GM19099 (cell line): ENCODE results near the gene RRP36.

Experiments used
- POLR2A ChIP-seq: IDR thresholded peaks from 3 replicates; pipeline ENCODE4 v1.6.1; 2011; ENCODE audit warnings: low read depth; ENCODE audit not compliant: insufficient read length; ENCODE audit errors: extremely low read depth

RRP36 gene

DNA sequence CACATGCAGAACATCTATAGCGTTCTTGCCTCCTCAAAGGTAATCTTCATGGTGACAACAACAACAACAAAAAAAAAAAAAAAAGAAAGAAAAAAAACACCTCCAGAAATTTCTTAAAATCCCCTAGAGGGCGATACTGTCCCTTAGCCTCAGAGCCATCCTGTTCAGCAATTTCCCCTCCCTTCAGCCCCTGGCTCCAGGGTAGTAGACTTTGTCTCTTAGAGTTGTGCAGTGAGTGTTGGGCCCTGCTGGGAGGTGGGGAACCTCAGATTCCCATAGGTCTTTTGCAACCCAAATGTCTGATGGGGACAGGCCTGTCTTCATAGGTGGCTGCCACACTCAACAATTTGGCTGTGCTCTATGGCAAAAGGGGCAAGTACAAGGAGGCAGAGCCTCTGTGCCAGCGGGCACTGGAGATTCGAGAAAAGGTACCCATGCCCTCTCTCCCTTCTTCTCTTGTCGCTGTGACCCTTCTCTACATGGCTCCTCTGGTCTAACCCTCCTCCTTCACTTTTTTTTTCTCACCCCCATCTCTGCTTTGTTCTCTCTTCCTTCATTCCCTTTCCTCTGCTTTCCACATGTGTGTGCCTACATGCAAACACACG is 48.7 kb downstream of the RRP36 start:
- TF ChIP-seq POLR2A, result no peak

DNA sequence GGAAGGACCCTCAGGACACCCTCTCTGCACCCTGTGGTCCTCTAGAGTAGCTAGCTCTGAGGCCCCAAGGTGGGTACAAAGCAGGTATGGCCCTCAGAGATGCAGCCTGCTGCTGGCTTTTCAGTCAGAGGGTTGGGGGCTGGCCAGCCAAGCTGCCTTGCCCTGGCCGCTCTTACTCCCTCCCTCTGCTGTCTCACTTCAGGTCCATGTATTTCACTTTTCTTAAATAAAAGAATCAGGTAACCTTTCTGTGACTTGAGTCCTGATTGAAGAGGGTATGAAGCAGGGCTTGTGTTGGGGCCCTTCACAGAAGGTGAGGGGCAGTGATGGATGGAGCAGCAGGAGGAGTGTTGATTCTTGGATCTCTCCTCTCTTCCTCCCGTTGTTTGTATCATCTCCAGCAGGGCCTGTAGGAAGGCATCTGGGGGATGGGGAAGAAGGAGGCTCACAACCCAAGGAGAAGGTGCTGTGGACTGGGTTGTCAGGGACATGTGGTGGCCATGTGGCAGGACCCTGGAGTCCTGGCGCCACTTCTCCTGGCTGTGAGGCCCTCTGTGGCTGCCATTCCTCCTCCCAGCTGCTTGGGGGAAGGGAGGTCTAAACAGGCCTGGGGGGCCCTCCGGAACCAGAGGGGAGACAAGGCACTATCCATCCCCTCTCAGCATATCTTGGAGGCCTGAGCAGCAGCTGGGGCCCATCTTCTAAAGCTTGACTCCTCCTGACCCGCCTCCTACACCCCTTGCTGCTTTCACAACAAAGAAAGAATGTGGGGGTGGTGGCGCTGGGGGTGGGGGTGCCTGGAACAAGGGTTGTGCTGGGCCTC is 53.6 kb downstream of the RRP36 start:
- TF ChIP-seq POLR2A, result no peak

GRCh38 chr6:43075670-43076463 is 54.4 kb downstream of the RRP36 start, which contains the start of gene PTK7:
Gene PTK7, plus strand, starts transcription at chr6:43076314. Its CDS starts 175 bp downstream, at chr6:43076489.
- no peak for TF ChIP-seq POLR2A

DNA sequence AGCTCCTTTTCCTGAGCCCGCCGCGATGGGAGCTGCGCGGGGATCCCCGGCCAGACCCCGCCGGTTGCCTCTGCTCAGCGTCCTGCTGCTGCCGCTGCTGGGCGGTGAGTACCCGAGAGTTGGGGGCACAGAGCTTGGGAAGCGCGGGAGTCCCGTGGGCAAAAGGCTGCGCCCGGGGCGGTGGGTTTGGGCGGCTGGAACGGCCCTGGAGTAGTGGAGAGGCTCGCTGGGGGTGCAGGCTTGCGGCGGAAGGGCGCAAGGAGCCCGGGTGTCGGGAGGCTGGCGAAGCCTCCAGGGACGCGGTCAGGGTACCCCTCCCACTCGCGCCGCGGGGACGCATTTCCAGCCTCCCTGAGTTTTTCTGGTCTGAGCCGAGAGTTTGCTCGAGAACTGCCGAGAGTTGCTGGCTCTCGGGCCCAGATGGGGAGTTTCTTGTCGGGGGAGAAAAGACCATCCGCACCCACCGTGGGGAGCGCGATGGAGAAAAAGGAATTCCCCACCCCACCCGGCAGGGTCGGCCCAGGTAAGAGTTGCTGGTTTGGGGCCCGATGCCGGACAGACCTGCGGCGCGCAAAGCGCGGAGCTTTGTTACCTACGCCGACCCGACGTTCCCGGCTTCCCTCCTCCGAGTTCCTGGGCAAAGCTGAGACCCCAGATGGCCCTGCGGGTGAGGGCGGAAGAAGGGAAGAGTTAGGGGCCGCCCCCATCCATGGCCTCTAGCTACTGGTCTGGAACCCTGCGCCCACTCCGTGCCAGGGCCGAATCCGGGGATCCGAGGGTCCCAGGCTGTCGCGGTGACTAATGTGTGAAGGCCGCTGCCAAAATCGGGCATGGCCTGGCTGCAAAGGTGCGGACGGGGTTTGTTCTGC is 55.3 kb downstream of the RRP36 start:
- TF ChIP-seq POLR2A, result no peak

GRCh38 chr6:43077333-43077809 is 55.9 kb downstream of the RRP36 start:
- TF ChIP-seq POLR2A, result no peak

DNA sequence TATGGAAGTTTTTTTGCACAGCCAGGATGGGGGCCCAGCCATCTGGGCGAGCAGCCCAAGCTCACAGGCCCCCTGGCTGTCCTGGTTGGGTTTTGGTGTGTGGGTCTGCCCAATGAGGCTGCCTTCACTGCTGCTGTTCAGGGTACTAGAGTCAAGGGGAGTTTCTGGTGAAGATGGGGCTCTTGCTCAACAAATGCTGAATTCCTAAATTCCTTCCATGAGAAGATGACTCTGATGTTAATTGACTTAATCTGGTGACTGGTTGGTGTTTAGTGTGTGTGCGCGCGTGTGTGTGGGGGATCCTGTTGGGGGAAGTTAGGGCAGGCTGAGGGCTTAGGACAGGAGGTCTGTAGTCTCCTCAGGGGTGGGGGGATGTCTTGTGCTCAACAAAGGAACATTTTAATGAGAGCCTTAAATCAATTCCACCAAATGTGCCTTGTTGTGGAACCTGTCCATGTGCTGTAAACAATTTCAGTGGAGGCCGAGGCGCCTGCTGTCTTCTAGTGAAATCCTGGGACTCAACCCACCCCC is 56.6 kb downstream of the RRP36 start:
- no peak for TF ChIP-seq POLR2A

DNA sequence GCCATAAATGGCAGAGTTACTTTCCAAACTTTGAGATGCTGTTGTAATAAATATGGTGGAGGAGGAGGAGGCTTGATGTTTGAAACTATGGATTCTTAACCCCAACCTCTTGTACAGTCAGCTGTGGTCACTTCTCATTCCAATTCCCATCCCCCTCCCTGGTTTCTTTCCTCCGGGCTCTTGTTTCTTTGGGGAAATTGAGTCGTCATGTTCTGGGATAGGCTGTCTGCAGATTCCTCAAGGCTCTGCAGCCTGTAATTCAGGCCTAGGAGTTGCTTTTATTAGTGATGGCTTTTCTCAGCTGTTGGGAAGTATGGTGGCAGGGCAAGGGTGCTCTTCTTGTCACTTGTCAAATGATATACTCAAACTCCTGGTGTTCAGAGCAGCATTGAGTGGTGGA is 57.3 kb downstream of the RRP36 start:
- TF ChIP-seq POLR2A, result no peak
